Stimulated activated naive CD8-positive, alpha-beta T cell treated with anti-CD3 and anti-CD28 coated beads, Interleukin-15, Interleukin-2, amounts not matched to agents 100 U/mL and 50 U/mL, for 24 hours (primary cell): Measurements from ENCODE around the gene GUCY2D.

Source experiments
- ATAC-seq: fragments of 150-1000 bp; cut with Tn5 transposase; one replicate; pipeline ENCODE4 v1.10.0; 2021
- DNase-seq: peaks from one replicate; pipeline ENCODE4 v3.0.0; 2021

Gene GUCY2D

DNA sequence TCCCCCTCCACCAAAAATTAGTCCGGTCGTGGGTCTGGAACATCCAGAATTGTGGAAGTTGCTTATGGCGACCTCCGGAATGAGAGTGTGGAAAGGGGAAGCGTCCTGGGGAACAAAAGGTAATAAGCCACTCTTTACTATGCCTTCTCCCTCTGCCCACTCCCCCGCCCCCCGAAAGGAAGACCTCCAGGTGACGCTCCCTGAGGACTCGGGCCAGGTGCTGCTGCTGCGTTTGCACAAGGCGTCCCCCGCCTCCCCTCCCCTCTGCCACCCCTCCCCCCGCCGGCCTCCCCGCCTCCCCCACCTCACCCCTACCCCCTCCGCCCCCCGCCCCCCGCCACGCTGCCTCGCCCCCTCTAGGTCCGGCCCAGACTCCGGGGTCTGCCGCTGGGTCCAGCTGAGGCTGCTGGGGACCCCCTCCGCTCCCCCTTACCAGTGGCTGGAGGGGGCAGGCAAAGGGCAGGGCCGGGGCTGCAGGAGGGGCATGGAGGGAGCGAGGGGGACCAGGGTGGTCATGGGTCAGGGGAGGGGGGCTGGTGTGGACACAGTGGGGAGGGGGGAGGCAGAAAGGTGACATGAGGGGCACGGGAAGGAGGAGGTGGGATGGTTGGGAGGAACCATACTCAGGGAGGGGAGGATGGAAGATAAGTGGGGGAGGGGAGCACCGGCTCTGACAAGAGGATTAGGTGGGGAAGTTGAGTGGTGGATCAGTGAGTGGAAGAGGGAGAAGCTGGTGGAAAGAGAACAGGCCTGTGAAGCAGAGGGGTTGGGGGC lies 61.5 kb downstream of the GUCY2D start:
- ATAC-seq, result no peak
- DNase-seq, result no peak

- ATAC-seq (no peak), DNase-seq (no peak)
Observed at GRCh38 chr17:8064561-8065019, 62.2 kb downstream of the GUCY2D start.

- no peak for ATAC-seq
- no peak for DNase-seq
Observed at GRCh38 chr17:8066841-8067775, 64.7 kb downstream of the GUCY2D start.

DNA sequence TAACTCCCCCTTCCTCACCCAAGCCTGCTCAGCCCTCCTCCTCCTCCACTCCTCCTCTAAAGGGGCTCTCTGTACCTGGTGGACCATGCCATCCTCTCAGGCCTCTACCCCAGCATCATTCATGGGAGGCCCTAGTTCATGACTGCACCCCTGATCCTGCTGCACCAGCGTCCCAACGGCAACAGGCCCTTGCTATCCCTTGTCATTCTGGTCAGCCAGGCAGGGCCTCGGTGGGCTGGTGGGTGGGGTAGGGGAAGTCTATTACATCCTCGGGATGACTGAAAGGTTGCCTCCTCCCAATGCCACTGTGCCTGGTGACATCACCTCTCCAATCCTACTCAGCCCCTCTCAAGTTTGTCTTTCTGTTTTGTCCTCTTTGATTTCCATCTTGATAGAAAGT lies 65.4 kb downstream of the GUCY2D start:
- ATAC-seq, result no peak
- DNase-seq, result no peak

GRCh38 chr17:8068736-8069586 lies 66.5 kb downstream of the GUCY2D start:
- ATAC-seq, result no peak
- no peak for DNase-seq

DNA sequence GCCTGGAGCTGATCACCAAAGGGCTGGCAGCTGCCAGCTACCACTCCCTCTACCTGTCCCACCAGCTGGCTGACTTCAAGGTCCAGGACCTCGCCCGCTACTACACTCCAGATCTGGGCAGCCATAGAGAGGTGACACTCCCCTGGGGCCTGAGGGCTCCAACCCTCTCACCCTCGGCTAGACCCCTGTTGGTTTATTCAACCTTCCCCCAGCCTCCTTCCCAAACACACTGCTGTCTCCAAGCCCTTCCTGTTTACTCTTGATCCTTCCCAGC lies 67.1 kb downstream of the GUCY2D start:
- ATAC-seq, result no peak

More for the DNA sequence above, 67.1 kb downstream of the GUCY2D start:
- no peak for DNase-seq
